Tibial nerve (tissue), 4 donors: ENCODE data around the gene ANK2. TPM values are rescaled to one million over a fixed set of nuclear protein-coding genes. Genes with fewer than 3 reads are reported as not detected.

ENCODE experiments used
- DNase-seq, 2 donors: peaks; one replicate each; pipeline ENCODE4 v3.0.0-alpha.2; 2019; ENCODE audit warnings: low spot score in 2 of 2
- H3K27ac ChIP-seq, 4 donors: fragments of 200-600 bp; sonication (generic) in 3 of 4; one replicate each; pipeline ENCODE4 v1.5.1; 2017 to 2019; ENCODE audit warnings: mild to moderate bottlenecking in 1 of 4
- H3K27me3 ChIP-seq, 2 donors: fragments of 200-600 bp; sonication (generic) in 1 of 2; one replicate each; pipeline versions ENCODE4 v1.5.1 to v1.6.0; 2017 to 2019
- H3K36me3 ChIP-seq, 3 donors: fragments of 200-600 bp; sonication (generic); one replicate each; pipeline ENCODE4 v1.5.1; 2018 to 2019
- H3K4me1 ChIP-seq, 4 donors: fragments of 200-600 bp; sonication (generic) in 3 of 4; one replicate each; pipeline ENCODE4 v1.5.1; 2017 to 2019
- H3K4me3 ChIP-seq, 4 donors: fragments of 200-600 bp; sonication (generic) in 3 of 4; one replicate each; pipeline ENCODE4 v1.5.1; 2017 to 2019; ENCODE audit warnings: mild to moderate bottlenecking in 1 of 4, moderate library complexity in 1 of 4
- H3K9me3 ChIP-seq, 4 donors: fragments of 200-600 bp; sonication (generic) in 3 of 4; one replicate each; pipeline ENCODE4 v1.5.1; 2017 to 2019
- EP300 ChIP-seq, 2 donors: sonication (generic); formaldehyde crosslinking; IDR thresholded peaks; one replicate each; pipeline ENCODE4 v1.6.1; 2017; ENCODE audit warnings: antibody characterized with exemption in 2 of 2, mild to moderate bottlenecking in 1 of 2
- POLR2A ChIP-seq, 2 donors: fragments of 450-650 bp; IDR thresholded peaks; one replicate each; pipeline ENCODE4 v1.6.1; 2017; ENCODE audit warnings: antibody characterized with exemption in 2 of 2, mild to moderate bottlenecking in 2 of 2, moderate library complexity in 2 of 2
- WGBS, 2 donors: methylation state at CpG; one replicate each; pipeline ENCODE4 v1.1.5; 2018; 5-methylcytosine and 5-hydroxymethylcytosine counted together
- total RNA-seq, 4 donors: library from RNA; depleted of rRNA; stranded (reverse); fragments of >200 nt; gene quantifications; one replicate each; pipeline ENCODE4 v1.1.0, GENCODE V29; 2016
- TF ChIP-seq, protein P1 (sequence below), 5 experiments: fragments of 200-600 bp in 3 of 5; fragments of 450-650 bp in 2 of 5; sonication (generic) in 3 of 5; IDR thresholded peaks; one replicate each; pipeline ENCODE4 v1.5.1; 2016 to 2019; ENCODE audit warnings: antibody characterized with exemption in 5 of 5, mild to moderate bottlenecking in 3 of 5, moderate library complexity in 2 of 5

The ANK2 gene
- total RNA-seq, 4 donors from 2014 or later, result 63.9 to 113 (median 87.5) TPM

GRCh38 chr4:113368056-113368455 lies 318.6 kb downstream of the ANK2 start:
- Histone ChIP-seq H3K4me3 (no peak overlapping the region), H3K4me1 (no peaks in the 10 kb centered on the region), H3K27me3 (no peaks in the 10 kb centered on the region), H3K27ac (no peak overlapping the region), H3K36me3 (peaks cover 0 to 99% (median 0%) of the 10 kb centered on the region in 3 donors), H3K9me3 (no peaks in the 10 kb centered on the region)
- TF ChIP-seq EP300 (IDR thresholded peaks at IDR 0.05), result no peak
- no peak for TF ChIP-seq POLR2A (IDR thresholded peaks at IDR 0.05)
- TF ChIP-seq, protein P1, sequence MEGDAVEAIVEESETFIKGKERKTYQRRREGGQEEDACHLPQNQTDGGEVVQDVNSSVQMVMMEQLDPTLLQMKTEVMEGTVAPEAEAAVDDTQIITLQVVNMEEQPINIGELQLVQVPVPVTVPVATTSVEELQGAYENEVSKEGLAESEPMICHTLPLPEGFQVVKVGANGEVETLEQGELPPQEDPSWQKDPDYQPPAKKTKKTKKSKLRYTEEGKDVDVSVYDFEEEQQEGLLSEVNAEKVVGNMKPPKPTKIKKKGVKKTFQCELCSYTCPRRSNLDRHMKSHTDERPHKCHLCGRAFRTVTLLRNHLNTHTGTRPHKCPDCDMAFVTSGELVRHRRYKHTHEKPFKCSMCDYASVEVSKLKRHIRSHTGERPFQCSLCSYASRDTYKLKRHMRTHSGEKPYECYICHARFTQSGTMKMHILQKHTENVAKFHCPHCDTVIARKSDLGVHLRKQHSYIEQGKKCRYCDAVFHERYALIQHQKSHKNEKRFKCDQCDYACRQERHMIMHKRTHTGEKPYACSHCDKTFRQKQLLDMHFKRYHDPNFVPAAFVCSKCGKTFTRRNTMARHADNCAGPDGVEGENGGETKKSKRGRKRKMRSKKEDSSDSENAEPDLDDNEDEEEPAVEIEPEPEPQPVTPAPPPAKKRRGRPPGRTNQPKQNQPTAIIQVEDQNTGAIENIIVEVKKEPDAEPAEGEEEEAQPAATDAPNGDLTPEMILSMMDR (IDR thresholded peaks at IDR 0.05), result no peak
- WGBS, 2 donors, result 83 to 88% methylated on average over 2 of the region's 2 CpGs
- DNase-seq, result no peak

GRCh38 chr4:113371111-113371510 lies 321.7 kb downstream of the ANK2 start:
- H3K27me3 ChIP-seq, result no peaks in the 10 kb centered on the region
- peaks cover 0 to 88% (median 0%) of the 10 kb centered on the region in 3 donors for H3K36me3 ChIP-seq
- TF ChIP-seq POLR2A (IDR thresholded peaks at IDR 0.05), result no peak
- no peak overlapping the region for H3K4me3 ChIP-seq
- no peaks in the 10 kb centered on the region for H3K4me1 ChIP-seq
- no peaks in the 10 kb centered on the region for H3K9me3 ChIP-seq
- no peak for DNase-seq
- H3K27ac ChIP-seq, result no peak overlapping the region

DNA sequence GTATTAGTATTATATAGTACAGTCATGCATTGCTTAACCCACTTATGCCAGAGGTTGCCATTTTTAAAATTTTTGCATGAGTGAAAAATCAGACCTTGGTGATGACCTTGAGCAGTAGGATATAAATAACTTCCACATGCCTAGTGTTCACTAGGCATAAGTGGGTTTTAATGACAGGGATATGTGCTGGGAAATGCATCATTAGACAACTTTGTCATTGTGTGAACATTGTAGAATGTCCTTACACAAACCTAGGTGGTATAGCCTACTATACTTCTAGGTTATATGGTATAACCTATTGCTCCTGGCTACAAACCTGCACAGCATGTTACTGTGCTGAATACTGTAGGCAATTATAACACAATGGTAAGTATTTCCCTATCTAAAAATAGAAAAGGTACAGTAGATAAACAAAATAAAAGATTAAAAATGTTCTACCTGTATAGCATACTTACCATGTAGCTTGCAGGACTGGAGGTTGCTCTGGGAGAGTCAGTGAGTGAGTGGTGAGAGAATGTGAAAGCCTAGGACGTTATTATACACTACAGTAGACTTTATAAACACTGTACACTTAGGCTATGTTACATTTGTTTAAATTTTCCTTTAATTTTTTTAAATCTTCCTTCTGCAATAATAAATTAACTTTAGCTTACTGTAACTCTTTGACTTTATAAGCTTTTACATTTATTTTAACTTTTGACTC lies 326.7 kb downstream of the ANK2 start:
- no peaks in the 10 kb centered on the region for H3K27me3 ChIP-seq
- 77 to 81% methylated on average over 1 of the region's 1 CpG for WGBS, 2 donors
- TF ChIP-seq POLR2A (IDR thresholded peaks at IDR 0.05), result no peak
- no peak for TF ChIP-seq EP300 (IDR thresholded peaks at IDR 0.05)
- TF ChIP-seq, protein P1 (IDR thresholded peaks at IDR 0.05), result no peak
- H3K36me3 ChIP-seq, result peaks cover 0 to 42% (median 0%) of the 10 kb centered on the region in 3 donors
- no peak overlapping the region for H3K27ac ChIP-seq
- no peak for DNase-seq
- H3K4me3 ChIP-seq, result no peak overlapping the region
- no peaks in the 10 kb centered on the region for H3K4me1 ChIP-seq
- H3K9me3 ChIP-seq, result no peaks in the 10 kb centered on the region

- Histone ChIP-seq H3K27me3 (no peaks in the 10 kb centered on the region), H3K9me3 (no peaks in the 10 kb centered on the region), H3K27ac (no peak overlapping the region), H3K36me3 (peaks cover 0 to 27% (median 0%) of the 10 kb centered on the region in 3 donors), H3K4me3 (no peak overlapping the region), H3K4me1 (peaks cover 0 to 24% (median 8%) of the 10 kb centered on the region in 4 donors)
- no peak for TF ChIP-seq EP300 (IDR thresholded peaks at IDR 0.05)
- TF ChIP-seq POLR2A (IDR thresholded peaks at IDR 0.05), result no peak
- TF ChIP-seq, protein P1 (IDR thresholded peaks at IDR 0.05), result no peak
- DNase-seq, result no peak
- 58% methylated on average over 1 of the region's 1 CpG for WGBS, 2 donors
These were observed 329.4 kb downstream of the ANK2 start for GRCh38 chr4:113378836-113379235.

DNA sequence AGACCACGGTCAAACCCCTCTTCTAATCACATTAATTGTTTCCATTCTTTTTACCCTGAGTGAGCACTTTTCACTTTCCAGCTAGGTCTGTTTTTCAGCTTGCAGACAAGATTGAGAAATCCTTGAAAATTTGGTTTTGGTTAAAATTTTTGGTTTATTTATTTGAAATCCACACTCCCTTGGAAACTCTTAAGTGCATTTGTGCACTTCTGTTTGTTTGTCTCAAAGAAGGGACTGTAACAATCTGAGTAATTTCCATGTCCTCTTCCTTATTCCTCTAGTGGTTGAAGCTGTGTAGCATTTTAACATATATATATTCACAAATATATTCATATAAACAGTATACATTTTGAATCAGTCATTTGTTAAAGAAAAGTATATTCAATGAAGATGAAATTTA lies 333.3 kb downstream of the ANK2 start:
- H3K4me3 ChIP-seq, result no peak overlapping the region
- no peaks in the 10 kb centered on the region for H3K27me3 ChIP-seq
- no peak for DNase-seq
- peak overlapping the region in 2 of 4 donors; percentile 56 to 76 for H3K27ac ChIP-seq
- peaks cover 0 to 38% (median 12%) of the 10 kb centered on the region in 4 donors for H3K4me1 ChIP-seq
- H3K36me3 ChIP-seq, result peaks cover 0 to 13% (median 0%) of the 10 kb centered on the region in 3 donors
- TF ChIP-seq, protein P1 (IDR thresholded peaks at IDR 0.05), result no peak
- TF ChIP-seq EP300 (IDR thresholded peaks at IDR 0.05), result no peak
- no peak for TF ChIP-seq POLR2A (IDR thresholded peaks at IDR 0.05)
- WGBS, 2 donors, result 62 to 71% methylated on average over 1 of the region's 1 CpG
- no peaks in the 10 kb centered on the region for H3K9me3 ChIP-seq
